ENCODE data around the gene MIPOL1.

DNA sequence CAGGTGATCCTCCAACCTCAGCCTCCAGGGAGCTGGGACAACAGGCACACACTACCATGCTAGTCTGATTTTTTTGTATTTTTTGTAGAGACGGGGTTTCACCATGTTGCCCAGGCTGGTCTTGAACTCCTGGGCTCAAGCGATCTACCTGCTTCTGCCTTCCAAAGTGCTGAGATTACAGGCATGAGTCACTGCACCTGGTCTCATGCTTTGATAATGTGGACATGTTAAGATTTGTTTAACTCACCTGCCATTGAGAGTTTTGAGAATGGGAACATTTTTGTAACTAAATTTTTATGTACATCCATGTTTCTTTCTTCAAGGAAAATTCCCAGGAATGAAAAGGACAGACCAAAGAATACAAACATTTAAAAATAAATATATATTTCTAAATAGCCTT lies 121.2 kb downstream of the MIPOL1 start:
- TF ChIP-seq, protein P1, sequence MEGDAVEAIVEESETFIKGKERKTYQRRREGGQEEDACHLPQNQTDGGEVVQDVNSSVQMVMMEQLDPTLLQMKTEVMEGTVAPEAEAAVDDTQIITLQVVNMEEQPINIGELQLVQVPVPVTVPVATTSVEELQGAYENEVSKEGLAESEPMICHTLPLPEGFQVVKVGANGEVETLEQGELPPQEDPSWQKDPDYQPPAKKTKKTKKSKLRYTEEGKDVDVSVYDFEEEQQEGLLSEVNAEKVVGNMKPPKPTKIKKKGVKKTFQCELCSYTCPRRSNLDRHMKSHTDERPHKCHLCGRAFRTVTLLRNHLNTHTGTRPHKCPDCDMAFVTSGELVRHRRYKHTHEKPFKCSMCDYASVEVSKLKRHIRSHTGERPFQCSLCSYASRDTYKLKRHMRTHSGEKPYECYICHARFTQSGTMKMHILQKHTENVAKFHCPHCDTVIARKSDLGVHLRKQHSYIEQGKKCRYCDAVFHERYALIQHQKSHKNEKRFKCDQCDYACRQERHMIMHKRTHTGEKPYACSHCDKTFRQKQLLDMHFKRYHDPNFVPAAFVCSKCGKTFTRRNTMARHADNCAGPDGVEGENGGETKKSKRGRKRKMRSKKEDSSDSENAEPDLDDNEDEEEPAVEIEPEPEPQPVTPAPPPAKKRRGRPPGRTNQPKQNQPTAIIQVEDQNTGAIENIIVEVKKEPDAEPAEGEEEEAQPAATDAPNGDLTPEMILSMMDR (IDR thresholded peaks at IDR 0.05 in 8 of 11, conservative IDR thresholded peaks at IDR 0.05 in 3 of 11): no peak
- no peak for TF ChIP-seq POLR2A (IDR thresholded peaks at IDR 0.05)
- no peak for TF ChIP-seq POLR2AphosphoS5 (IDR thresholded peaks at IDR 0.05)
